Left ventricle myocardium inferior (tissue), 1 donor: ENCODE results near the gene FOCAD. TPM values are rescaled to one million over a fixed set of nuclear protein-coding genes. Genes with fewer than 3 reads are reported as not detected.
"Not testable (repeated sequence)": the region's sequence is repeated elsewhere in the genome, so short reads cannot be mapped to it uniquely, and the experiment has no call there.

ENCODE experiments used
- DNase-seq: peaks from one replicate; pipeline ENCODE4 v3.0.0-alpha.2; 2020
- H3K27ac ChIP-seq: fragments of 200-600 bp; replicated peaks from 2 replicates; pipeline ENCODE4 v1.8.0; 2021
- H3K27me3 ChIP-seq: fragments of 200-600 bp; 2 replicates; pipeline ENCODE4 v1.8.0; 2021; ENCODE audit warnings: low read depth
- H3K36me3 ChIP-seq: fragments of 200-600 bp; 2 replicates; pipeline ENCODE4 v1.8.0; 2021
- H3K4me1 ChIP-seq: fragments of 200-600 bp; 2 replicates; pipeline ENCODE4 v1.8.0; 2021
- H3K4me3 ChIP-seq: fragments of 200-600 bp; 2 replicates; pipeline ENCODE4 v1.8.0; 2021; ENCODE audit warnings: mild to moderate bottlenecking, moderate library complexity
- H3K9me3 ChIP-seq: fragments of 200-600 bp; replicated peaks from 2 replicates; pipeline ENCODE4 v1.8.0; 2021
- intact Hi-C: fragments of 100-400 bp; cut with micrococcal nuclease; formaldehyde crosslinking; loops from one replicate; pipeline ENCODE4 v1.11.0; 2022
- total RNA-seq: library from RNA; stranded (reverse); fragmentation: NEBNext Ultra II Directional; extraction: Animal tissue kit (Norgen Biotek cat#: 25700); gene quantifications from one replicate; pipeline ENCODE4 v1.2.1, GENCODE V29; 2021
- TF ChIP-seq, protein P1 (sequence below): fragments of 200-600 bp; IDR thresholded peaks from 2 replicates; pipeline ENCODE4 v1.8.0; 2021; ENCODE audit warnings: antibody characterized with exemption, mild to moderate bottlenecking, borderline replicate concordance
- donor health status: DM: no; HTN: yes; CAD: no; lungs with severe emphysema.

Gene FOCAD
- total RNA-seq, 1 donor from 2014 or later, result 29.0 TPM

DNA sequence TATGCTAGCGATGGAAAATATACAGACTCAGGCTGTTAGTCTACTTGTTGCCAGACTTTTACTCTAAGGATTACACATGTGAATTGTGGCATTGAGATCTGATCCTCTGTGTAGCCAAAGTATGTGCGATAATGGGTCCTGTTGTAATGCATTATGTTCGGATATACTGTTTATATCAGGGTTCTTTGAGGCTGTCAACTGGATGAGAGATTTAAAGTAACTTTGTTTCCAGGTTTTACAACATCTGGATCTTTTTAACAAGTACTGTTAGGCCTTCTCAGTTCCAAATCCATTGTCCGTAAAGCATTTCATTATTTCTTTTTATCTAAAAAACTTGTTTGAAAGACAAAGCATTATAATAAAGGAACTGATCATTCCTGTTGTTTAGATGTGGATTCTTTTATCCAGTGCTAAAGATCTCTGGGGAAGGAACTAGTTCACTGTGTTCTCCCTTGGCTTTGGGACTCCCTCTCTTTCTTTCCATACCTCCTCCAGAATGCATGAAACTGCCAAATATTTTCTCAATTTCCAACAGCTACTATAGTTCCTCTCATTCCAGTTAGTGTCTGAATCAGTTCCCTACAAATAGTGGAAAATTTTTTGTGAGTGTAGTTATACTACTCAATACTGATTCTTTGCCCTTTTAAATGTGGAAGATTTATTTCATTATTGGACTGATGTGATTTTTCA is 278.6 kb downstream of the FOCAD start:
- no peak overlapping the region for H3K4me3 ChIP-seq
- no peak overlapping the region for H3K27ac ChIP-seq
- H3K36me3 ChIP-seq, result peaks cover 12% of the 10 kb centered on the region
- TF ChIP-seq, protein P1, sequence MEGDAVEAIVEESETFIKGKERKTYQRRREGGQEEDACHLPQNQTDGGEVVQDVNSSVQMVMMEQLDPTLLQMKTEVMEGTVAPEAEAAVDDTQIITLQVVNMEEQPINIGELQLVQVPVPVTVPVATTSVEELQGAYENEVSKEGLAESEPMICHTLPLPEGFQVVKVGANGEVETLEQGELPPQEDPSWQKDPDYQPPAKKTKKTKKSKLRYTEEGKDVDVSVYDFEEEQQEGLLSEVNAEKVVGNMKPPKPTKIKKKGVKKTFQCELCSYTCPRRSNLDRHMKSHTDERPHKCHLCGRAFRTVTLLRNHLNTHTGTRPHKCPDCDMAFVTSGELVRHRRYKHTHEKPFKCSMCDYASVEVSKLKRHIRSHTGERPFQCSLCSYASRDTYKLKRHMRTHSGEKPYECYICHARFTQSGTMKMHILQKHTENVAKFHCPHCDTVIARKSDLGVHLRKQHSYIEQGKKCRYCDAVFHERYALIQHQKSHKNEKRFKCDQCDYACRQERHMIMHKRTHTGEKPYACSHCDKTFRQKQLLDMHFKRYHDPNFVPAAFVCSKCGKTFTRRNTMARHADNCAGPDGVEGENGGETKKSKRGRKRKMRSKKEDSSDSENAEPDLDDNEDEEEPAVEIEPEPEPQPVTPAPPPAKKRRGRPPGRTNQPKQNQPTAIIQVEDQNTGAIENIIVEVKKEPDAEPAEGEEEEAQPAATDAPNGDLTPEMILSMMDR, result no peak
- intact Hi-C loops, result no loop called here
- no peaks in the 10 kb centered on the region for H3K27me3 ChIP-seq
- no peak for DNase-seq
- no peaks in the 10 kb centered on the region for H3K9me3 ChIP-seq
- no peaks in the 10 kb centered on the region for H3K4me1 ChIP-seq

DNA sequence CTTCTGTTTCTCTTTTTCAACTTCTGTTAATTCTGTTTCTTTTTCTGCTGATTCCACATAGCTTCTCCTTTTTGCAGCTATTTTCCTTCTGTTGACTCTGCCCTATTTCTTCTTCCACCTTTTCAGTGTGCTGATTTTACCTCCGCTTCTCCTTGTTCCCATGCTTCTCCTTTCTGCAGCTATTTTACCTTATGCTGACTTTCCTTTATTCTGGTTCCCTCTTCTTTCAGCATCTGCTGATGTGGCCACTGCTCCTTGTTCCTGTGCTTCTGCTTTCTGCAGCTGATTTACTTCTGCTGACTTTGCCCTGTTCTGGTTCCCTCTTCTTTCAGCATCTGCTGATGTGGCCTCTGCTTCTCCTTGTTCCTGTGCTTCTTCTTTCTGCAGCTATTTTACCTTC is 288.6 kb downstream of the FOCAD start:
- TF ChIP-seq, protein P1, result no peak
- Histone ChIP-seq H3K4me3 (no peak overlapping the region), H3K9me3 (peaks cover 6% of the 10 kb centered on the region), H3K27ac (no peak overlapping the region), H3K4me1 (no peaks in the 10 kb centered on the region), H3K36me3 (peaks cover 14% of the 10 kb centered on the region), H3K27me3 (no peaks in the 10 kb centered on the region)
- DNase-seq, result no peak
- intact Hi-C loops, result no loop called here

DNA sequence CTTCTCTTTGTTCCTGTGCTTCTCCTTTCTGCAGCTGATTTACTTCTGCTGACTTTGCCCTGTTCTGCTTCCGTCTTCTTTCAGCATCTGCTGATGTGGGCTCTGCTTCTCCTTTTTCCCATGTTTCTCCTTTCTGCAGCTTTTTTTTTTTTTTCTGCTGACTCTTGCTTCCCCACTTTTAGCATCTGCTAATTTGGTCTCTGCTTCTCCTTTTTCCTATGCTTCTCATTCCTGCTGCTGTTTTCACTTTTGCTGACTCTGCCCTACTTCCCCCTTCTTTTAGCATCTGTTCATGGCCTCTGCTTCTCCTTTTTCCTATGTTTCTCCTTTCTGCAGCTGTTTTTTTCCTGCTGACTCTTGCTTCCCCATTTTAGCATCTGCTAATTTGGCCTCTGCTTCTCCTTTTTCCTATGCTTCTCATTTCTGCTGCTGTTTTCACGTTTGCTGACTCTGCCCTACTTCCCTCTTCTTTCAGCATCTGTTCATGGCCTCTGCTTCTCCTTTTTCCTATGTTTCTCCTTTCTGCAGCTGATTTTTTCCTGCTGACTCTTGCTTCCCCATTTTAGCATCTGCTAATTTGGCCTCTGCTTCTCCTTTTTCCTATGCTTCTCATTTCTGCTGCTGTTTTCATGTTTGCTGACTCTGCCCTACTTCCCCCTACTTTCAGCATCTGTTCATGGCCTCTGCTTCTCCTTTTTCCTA is 289.3 kb downstream of the FOCAD start:
- intact Hi-C loops, H3K27ac ChIP-seq: not testable (repeated sequence)

DNA sequence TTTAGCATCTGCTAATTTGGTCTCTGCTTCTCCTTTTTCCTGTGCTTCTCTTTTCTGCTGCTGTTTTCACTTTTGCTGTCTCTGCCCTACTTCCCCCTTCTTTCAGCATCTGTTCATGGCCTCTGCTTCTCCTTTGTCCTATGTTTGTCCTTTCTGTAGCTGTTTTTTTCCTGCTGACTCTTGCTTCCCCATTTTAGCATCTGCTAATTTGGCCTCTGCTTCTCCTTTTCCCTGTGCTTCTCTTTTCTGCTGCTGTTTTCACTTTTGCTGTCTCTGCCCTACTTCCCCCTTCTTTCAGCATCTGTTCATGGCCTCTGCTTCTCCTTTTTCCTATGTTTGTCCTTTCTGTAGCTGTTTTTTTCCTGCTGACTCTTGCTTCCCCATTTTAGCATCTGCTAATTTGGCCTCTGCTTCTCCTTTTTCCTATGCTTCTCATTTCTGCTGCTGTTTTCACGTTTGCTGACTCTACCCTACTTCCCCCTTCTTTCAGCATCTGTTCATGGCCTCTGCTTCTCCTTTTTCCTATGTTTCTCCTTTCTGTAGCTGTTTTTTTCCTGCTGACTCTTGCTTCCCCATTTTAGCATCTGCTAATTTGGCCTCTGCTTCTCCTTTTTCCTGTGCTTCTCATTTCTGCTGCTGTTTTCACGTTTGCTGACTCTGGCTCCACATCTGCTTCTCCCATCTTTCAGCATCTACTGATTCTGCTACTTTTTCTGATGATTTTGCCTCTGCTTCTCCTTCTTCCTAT is 290.3 kb downstream of the FOCAD start:
- DNase-seq, H3K27me3 ChIP-seq, H3K4me3 ChIP-seq, intact Hi-C loops, H3K4me1 ChIP-seq, H3K27ac ChIP-seq, H3K9me3 ChIP-seq: not testable (repeated sequence)
- H3K36me3 ChIP-seq, result peaks cover 26% of the 10 kb centered on the region

More for the DNA sequence above, 289.3 kb downstream of the FOCAD start:
- H3K4me1 ChIP-seq, H3K9me3 ChIP-seq, H3K4me3 ChIP-seq, DNase-seq, H3K27me3 ChIP-seq: not testable (repeated sequence)
- peaks cover 18% of the 10 kb centered on the region for H3K36me3 ChIP-seq

DNA sequence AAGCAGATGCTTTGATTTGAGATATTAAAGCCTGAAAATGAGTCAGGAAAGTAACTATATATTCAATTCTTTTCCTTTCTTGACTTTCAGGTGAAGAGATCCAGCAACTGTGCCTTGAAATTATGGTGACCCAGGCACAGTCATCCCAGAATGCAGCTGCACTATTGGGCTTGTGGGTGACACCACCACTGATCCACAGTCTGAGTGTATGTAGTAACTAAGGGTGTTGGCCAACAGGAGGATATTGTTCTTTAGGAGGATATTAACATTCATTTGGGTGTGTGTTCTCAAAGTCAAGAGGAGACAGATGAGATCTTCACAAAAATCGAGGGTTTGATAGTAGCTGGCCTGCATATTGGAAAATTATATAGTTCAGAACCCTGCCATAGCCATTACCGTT is 294.2 kb downstream of the FOCAD start:
- Histone ChIP-seq H3K27ac (no peak overlapping the region), H3K4me1 (peaks cover 17% of the 10 kb centered on the region), H3K27me3 (no peaks in the 10 kb centered on the region), H3K36me3 (peaks cover 45% of the 10 kb centered on the region), H3K4me3 (no peak overlapping the region), H3K9me3 (no peaks in the 10 kb centered on the region)
- TF ChIP-seq, protein P1, result no peak
- no peak for DNase-seq
- intact Hi-C loops, result no loop called here

DNA sequence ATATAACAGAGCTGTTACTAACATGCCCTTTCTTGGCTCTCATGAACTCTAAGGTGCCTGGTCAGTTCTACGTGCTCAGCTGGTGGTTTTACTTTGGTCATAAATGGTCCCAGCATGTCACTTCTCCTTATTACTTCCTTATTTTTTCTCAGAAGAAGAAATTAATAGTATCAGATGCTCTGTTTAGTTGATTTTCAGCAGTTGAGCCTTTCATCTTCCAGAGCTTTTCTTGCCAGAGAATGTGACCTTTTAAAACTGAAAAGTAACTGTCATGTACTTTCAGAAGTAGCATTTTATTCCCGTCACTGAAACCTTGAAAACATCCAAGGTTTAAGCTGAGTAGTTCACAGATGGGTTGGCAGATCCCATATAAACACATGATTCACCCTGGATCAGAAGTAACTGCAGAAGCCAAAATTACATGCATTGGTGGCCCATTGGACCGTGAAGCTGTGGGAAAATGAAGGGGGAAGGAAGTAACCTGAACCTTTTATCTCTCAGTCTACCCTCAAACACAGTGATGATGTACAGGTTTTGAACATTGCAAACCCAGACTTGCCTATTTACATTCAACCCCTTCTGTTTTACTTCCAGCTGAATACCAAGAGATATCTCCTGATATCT is 296.9 kb downstream of the FOCAD start:
- TF ChIP-seq, protein P1, result no peak
- intact Hi-C loops, result no loop called here
- peaks cover 17% of the 10 kb centered on the region for H3K4me1 ChIP-seq
- DNase-seq, result no peak
- no peaks in the 10 kb centered on the region for H3K9me3 ChIP-seq
- H3K4me3 ChIP-seq, result no peak overlapping the region
- H3K27ac ChIP-seq, result no peak overlapping the region
- no peaks in the 10 kb centered on the region for H3K27me3 ChIP-seq
- peaks cover 45% of the 10 kb centered on the region for H3K36me3 ChIP-seq
